ENCODE data around the gene UBE2G2. TPM values are rescaled to one million over a fixed set of nuclear protein-coding genes. Genes with fewer than 3 reads are reported as not detected.

Gene UBE2G2
- polyA plus RNA-seq, 1 donor (not counting 4 experiments of a cell fraction or from before 2014, with no cell fraction given) = 106 TPM

DNA sequence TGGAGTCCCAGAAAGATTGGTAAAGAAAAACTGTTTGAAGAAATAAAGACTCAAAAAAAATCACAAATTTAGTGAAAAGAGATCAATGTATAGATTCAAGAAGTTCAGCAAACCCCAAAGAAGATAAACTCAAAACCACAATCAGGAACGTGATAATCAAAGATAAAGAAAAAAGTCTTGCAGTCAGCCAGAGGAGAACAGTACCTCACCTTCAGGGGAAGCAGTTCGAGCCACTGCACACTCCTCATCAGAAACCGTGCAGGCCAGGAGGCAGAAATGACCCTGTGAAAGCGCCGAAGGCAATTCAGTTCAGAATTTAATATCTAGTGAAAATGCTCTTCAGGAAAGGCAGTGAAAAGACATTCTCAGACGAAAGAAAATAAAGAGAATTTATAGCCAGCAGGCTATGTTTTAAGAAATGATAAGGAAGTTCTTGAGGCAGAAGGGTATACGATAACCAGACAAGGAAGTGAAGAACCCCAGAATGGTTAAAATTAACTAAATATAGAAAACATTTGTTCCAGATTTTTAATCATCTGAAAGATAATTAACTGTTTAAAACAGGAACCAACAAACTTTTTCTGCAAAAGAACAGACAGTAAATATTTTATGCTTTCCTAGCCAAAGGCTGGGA is 29.7 kb upstream of the UBE2G2 start:
- no peaks in the 10 kb centered on the region for H3K9me1 ChIP-seq (ENCODE audit: control insufficient read depth, extremely low read depth, insufficient read depth, low read length)
- dilution Hi-C loops (cut with MboI; ENCODE audit: extremely low pct_ligation_motif_present, low sequenced_read_pairs) = no loop called here
- DNase-seq (ENCODE audit: low read depth, low spot score) (no peak), FAIRE-seq (peak; percentile 23)
- H3K27ac ChIP-seq (ENCODE audit: control insufficient read depth, insufficient read depth, low read length) = no peak overlapping the region
- H3K4me1 ChIP-seq (ENCODE audit: control insufficient read depth, extremely low read depth, insufficient read depth, low read length) = no peaks in the 10 kb centered on the region
- no peaks in the 10 kb centered on the region for H3K36me3 ChIP-seq (ENCODE audit: control insufficient read depth in 2 of 2, extremely low read depth in 1 of 2, insufficient read depth in 2 of 2, low read length in 2 of 2)
- no peak overlapping the region for H3K9ac ChIP-seq (ENCODE audit: control insufficient read depth, extremely low read depth, insufficient read depth, low read length)
- H2AFZ ChIP-seq (ENCODE audit: control insufficient read depth, low read length) = no peak overlapping the region
- no peak overlapping the region for H3K4me3 ChIP-seq (ENCODE audit: control insufficient read depth in 2 of 3, extremely low read depth in 1 of 3, insufficient read depth in 2 of 3, low read depth in 1 of 3, low read length in 3 of 3)
- no peaks in the 10 kb centered on the region for H3K27me3 ChIP-seq (ENCODE audit: control insufficient read depth, extremely low read depth, insufficient read depth, low read length)
- TF ChIP-seq EZH2 (IDR thresholded peaks at IDR 0.05; ENCODE audit: low read length) = no peak
- TF ChIP-seq, protein P1, sequence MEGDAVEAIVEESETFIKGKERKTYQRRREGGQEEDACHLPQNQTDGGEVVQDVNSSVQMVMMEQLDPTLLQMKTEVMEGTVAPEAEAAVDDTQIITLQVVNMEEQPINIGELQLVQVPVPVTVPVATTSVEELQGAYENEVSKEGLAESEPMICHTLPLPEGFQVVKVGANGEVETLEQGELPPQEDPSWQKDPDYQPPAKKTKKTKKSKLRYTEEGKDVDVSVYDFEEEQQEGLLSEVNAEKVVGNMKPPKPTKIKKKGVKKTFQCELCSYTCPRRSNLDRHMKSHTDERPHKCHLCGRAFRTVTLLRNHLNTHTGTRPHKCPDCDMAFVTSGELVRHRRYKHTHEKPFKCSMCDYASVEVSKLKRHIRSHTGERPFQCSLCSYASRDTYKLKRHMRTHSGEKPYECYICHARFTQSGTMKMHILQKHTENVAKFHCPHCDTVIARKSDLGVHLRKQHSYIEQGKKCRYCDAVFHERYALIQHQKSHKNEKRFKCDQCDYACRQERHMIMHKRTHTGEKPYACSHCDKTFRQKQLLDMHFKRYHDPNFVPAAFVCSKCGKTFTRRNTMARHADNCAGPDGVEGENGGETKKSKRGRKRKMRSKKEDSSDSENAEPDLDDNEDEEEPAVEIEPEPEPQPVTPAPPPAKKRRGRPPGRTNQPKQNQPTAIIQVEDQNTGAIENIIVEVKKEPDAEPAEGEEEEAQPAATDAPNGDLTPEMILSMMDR (optimal IDR thresholded peaks at IDR 0.05 in 1 of 3, IDR thresholded peaks at IDR 0.05 in 1 of 3, conservative IDR thresholded peaks at IDR 0.05 in 1 of 3; ENCODE audit: extremely low read depth in 1 of 3, insufficient read depth in 2 of 3, low read length in 3 of 3) = no peak
- H3K4me2 ChIP-seq (ENCODE audit: control insufficient read depth, extremely low read depth, insufficient read depth, low read depth, low read length) = no peak overlapping the region
- no peaks in the 10 kb centered on the region for H3K79me2 ChIP-seq (ENCODE audit: control insufficient read depth, insufficient read depth, low read length)
- no peaks in the 10 kb centered on the region for H4K20me1 ChIP-seq (ENCODE audit: control insufficient read depth, extremely low read depth, insufficient read depth, low read length)
- peaks cover 4% of the 10 kb centered on the region for H3K9me3 ChIP-seq (ENCODE audit: control insufficient read depth, low read depth, low read length)

DNA sequence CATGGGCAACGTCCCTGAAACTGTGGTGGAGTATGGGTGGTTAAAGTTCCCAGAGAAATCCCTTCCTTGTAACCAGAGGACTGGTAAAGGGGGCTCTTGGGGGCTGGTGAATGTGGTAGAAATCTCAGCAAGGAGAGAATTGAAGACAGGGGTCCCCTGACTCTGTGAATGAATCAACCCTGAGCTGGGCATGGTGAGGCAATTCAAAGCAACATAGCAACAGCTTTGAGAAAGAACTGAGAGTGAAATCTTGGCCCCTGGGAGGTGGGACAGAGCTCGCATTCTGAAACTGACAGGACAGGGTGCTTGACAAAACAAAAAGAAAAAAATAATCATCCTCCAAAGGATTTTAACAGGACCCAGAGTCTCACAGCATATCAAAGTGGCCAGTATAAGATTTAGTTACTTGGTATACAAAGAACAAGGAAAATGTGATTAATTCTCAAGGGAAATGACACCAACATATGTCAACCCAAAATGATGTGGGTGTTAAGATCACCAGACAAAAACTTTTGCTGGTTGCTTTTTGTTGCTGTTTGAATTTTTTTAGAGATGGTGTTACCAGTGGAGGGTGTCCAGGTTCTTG is 28.0 kb upstream of the UBE2G2 start:
- no peaks in the 10 kb centered on the region for H3K79me2 ChIP-seq (ENCODE audit: control insufficient read depth, insufficient read depth, low read length)
- no peaks in the 10 kb centered on the region for H4K20me1 ChIP-seq (ENCODE audit: control insufficient read depth, extremely low read depth, insufficient read depth, low read length)
- no peaks in the 10 kb centered on the region for H3K36me3 ChIP-seq (ENCODE audit: control insufficient read depth in 2 of 2, extremely low read depth in 1 of 2, insufficient read depth in 2 of 2, low read length in 2 of 2)
- TF ChIP-seq, protein P1 (optimal IDR thresholded peaks at IDR 0.05 in 1 of 3, IDR thresholded peaks at IDR 0.05 in 1 of 3, conservative IDR thresholded peaks at IDR 0.05 in 1 of 3; ENCODE audit: extremely low read depth in 1 of 3, insufficient read depth in 2 of 3, low read length in 3 of 3) = no peak
- no peak for TF ChIP-seq EZH2 (IDR thresholded peaks at IDR 0.05; ENCODE audit: low read length)
- peaks cover 4% of the 10 kb centered on the region for H3K9me3 ChIP-seq (ENCODE audit: control insufficient read depth, low read depth, low read length)
- H3K4me3 ChIP-seq (ENCODE audit: control insufficient read depth in 2 of 3, extremely low read depth in 1 of 3, insufficient read depth in 2 of 3, low read depth in 1 of 3, low read length in 3 of 3) = no peak overlapping the region
- no peaks in the 10 kb centered on the region for H3K4me1 ChIP-seq (ENCODE audit: control insufficient read depth, extremely low read depth, insufficient read depth, low read length)
- no peak overlapping the region for H2AFZ ChIP-seq (ENCODE audit: control insufficient read depth, low read length)
- FAIRE-seq (no peak), DNase-seq (ENCODE audit: low read depth, low spot score) (no peak)
- H3K27ac ChIP-seq (ENCODE audit: control insufficient read depth, insufficient read depth, low read length) = no peak overlapping the region
- no peak overlapping the region for H3K4me2 ChIP-seq (ENCODE audit: control insufficient read depth, extremely low read depth, insufficient read depth, low read depth, low read length)
- H3K9ac ChIP-seq (ENCODE audit: control insufficient read depth, extremely low read depth, insufficient read depth, low read length) = no peak overlapping the region
- dilution Hi-C loops (cut with MboI; ENCODE audit: extremely low pct_ligation_motif_present, low sequenced_read_pairs) = no loop called here
- H3K9me1 ChIP-seq (ENCODE audit: control insufficient read depth, extremely low read depth, insufficient read depth, low read length) = no peaks in the 10 kb centered on the region
- no peaks in the 10 kb centered on the region for H3K27me3 ChIP-seq (ENCODE audit: control insufficient read depth, extremely low read depth, insufficient read depth, low read length)
